Liver (tissue), 9 donors: ENCODE measurements around the gene LMF1. TPM values are rescaled to one million over a fixed set of nuclear protein-coding genes. Genes with fewer than 3 reads are reported as not detected.

Experiments used
- DNase-seq: peaks from one replicate; pipeline ENCODE4 v3.0.0-alpha.2; 2017; ENCODE audit warnings: low spot score
- H3K27ac ChIP-seq, 2 donors: one replicate each; pipeline ENCODE4 v1.7.0; 2013; ENCODE audit warnings: inconsistent platforms in 2 of 2, low read length in 2 of 2, control low read depth in 1 of 2, low read depth in 1 of 2, mild to moderate bottlenecking in 1 of 2
- H3K27me3 ChIP-seq, 4 donors: one replicate each; pipeline versions ENCODE4 v1.6.1 to v1.7.0; 2013; ENCODE audit warnings: low read length in 3 of 4, inconsistent platforms in 1 of 4, mild to moderate bottlenecking in 1 of 4, moderate library complexity in 1 of 4; ENCODE audit not compliant: control insufficient read depth in 4 of 4, insufficient read depth in 4 of 4
- H3K36me3 ChIP-seq, 4 donors: one replicate each; pipeline versions ENCODE4 v1.6.1 to v1.7.0; 2013; ENCODE audit warnings: low read length in 3 of 4, mild to moderate bottlenecking in 3 of 4, low read depth in 1 of 4, moderate library complexity in 1 of 4; ENCODE audit not compliant: control insufficient read depth in 4 of 4, insufficient read depth in 3 of 4
- H3K4me1 ChIP-seq, 4 donors: one replicate each; pipeline versions ENCODE4 v1.6.1 to v1.7.0; 2013; ENCODE audit warnings: low read length in 3 of 4, mild to moderate bottlenecking in 3 of 4, moderate library complexity in 1 of 4; ENCODE audit not compliant: control insufficient read depth in 4 of 4, insufficient read depth in 4 of 4
- H3K4me3 ChIP-seq, 3 donors: one replicate each; pipeline versions ENCODE4 v1.6.1 to v1.7.0; 2013; ENCODE audit warnings: low read length in 3 of 3, control low read depth in 1 of 3, low read depth in 1 of 3, mild to moderate bottlenecking in 1 of 3
- H3K9ac ChIP-seq, 2 donors: one replicate each; pipeline ENCODE4 v1.7.0; 2013; ENCODE audit warnings: low read length in 2 of 2, mild to moderate bottlenecking in 2 of 2, moderate library complexity in 2 of 2, control low read depth in 1 of 2, low read depth in 1 of 2
- H3K9me3 ChIP-seq, 4 donors: one replicate each; pipeline versions ENCODE4 v1.6.1 to v1.7.0; 2013; ENCODE audit warnings: low read length in 3 of 4; ENCODE audit not compliant: control insufficient read depth in 4 of 4
- EGR1 ChIP-seq, 2 donors: IDR thresholded peaks; 2 replicates each; pipeline ENCODE4 v1.6.1; 2016 to 2018; ENCODE audit warnings: antibody characterized with exemption in 2 of 2, low read depth in 2 of 2
- FOXA2 ChIP-seq: IDR thresholded peaks from 2 replicates; pipeline ENCODE4 v1.6.1; 2016; ENCODE audit warnings: antibody characterized with exemption
- GABPA ChIP-seq, 2 donors: IDR thresholded peaks in 1 of 2; conservative IDR thresholded peaks in 1 of 2; 2 replicates each; pipeline ENCODE4 v1.6.1; 2016; ENCODE audit warnings: antibody characterized with exemption in 2 of 2, mild to moderate bottlenecking in 1 of 2, moderate library complexity in 1 of 2
- HNF4G ChIP-seq: IDR thresholded peaks from 2 replicates; pipeline ENCODE4 v1.6.1; 2016; ENCODE audit warnings: antibody characterized with exemption
- JUND ChIP-seq, 2 donors: IDR thresholded peaks; 2 replicates each; pipeline ENCODE4 v1.6.1; 2016; ENCODE audit warnings: antibody characterized with exemption in 2 of 2
- RAD21 ChIP-seq, 2 donors: IDR thresholded peaks; 2 replicates each; pipeline ENCODE4 v1.6.1; 2016; ENCODE audit warnings: antibody characterized with exemption in 2 of 2, mild to moderate bottlenecking in 2 of 2
- RXRA ChIP-seq, 2 donors: IDR thresholded peaks; 2 replicates each; pipeline ENCODE4 v1.6.1; 2017 to 2018; ENCODE audit warnings: antibody characterized with exemption in 2 of 2, mild to moderate bottlenecking in 1 of 2
- SP1 ChIP-seq: IDR thresholded peaks from 2 replicates; pipeline ENCODE4 v1.6.1; 2018; ENCODE audit warnings: antibody characterized with exemption, mild to moderate bottlenecking
- TAF1 ChIP-seq: conservative IDR thresholded peaks from 2 replicates; pipeline ENCODE4 v1.6.1; 2016; ENCODE audit warnings: antibody characterized with exemption, mild to moderate bottlenecking
- YY1 ChIP-seq: IDR thresholded peaks from 2 replicates; pipeline ENCODE4 v1.6.1; 2016; ENCODE audit warnings: antibody characterized with exemption, mild to moderate bottlenecking
- WGBS: extraction: QIAGEN DNeasy Blood & Tissue Kit; methylation state at CpG from one replicate; pipeline ENCODE4 v1.1.7; 2013; 5-methylcytosine and 5-hydroxymethylcytosine counted together
- polyA plus RNA-seq, 2 donors: library from polyadenylated mRNA; stranded (reverse) in 1 of 2; unstranded in 1 of 2; fragments of 200-250 nt in 1 of 2; fragments of >200 nt in 1 of 2; fragmentation: Nextera tagmentation in 1 of 2; extraction: Ambion mirVana in 1 of 2; gene quantifications; one replicate each; pipeline versions ENCODE4 v1.2.1 to v1.2.3, GENCODE V29; 2013 to 2015
- total RNA-seq, 2 donors: library from RNA; depleted of rRNA; stranded (reverse); fragments of >200 nt; gene quantifications; one replicate each; pipeline ENCODE4 v1.2.3, GENCODE V29; 2014
- TF ChIP-seq, protein P1 (sequence below): IDR thresholded peaks from 2 replicates; pipeline ENCODE4 v1.6.1; 2016; ENCODE audit warnings: antibody characterized with exemption
- TF ChIP-seq, protein P2 (sequence below): IDR thresholded peaks from 2 replicates; pipeline ENCODE4 v1.6.1; 2016; ENCODE audit warnings: antibody characterized with exemption, mild to moderate bottlenecking
- TF ChIP-seq, protein P3 (sequence below): IDR thresholded peaks from 2 replicates; pipeline ENCODE4 v1.6.1; 2016; ENCODE audit warnings: antibody characterized with exemption
- TF ChIP-seq, protein P4 (sequence below): IDR thresholded peaks from 2 replicates; pipeline ENCODE4 v1.6.1; 2016; ENCODE audit warnings: antibody characterized with exemption
- donor health status: healthy.
- donor health status: healthy.
- donor health status: healthy.
- donor health status: healthy.
- donor health status: healthy.

The LMF1 gene
- total and polyA plus RNA-seq, 4 donors, result 8.8 to 24.3 (median 12.6) TPM

DNA sequence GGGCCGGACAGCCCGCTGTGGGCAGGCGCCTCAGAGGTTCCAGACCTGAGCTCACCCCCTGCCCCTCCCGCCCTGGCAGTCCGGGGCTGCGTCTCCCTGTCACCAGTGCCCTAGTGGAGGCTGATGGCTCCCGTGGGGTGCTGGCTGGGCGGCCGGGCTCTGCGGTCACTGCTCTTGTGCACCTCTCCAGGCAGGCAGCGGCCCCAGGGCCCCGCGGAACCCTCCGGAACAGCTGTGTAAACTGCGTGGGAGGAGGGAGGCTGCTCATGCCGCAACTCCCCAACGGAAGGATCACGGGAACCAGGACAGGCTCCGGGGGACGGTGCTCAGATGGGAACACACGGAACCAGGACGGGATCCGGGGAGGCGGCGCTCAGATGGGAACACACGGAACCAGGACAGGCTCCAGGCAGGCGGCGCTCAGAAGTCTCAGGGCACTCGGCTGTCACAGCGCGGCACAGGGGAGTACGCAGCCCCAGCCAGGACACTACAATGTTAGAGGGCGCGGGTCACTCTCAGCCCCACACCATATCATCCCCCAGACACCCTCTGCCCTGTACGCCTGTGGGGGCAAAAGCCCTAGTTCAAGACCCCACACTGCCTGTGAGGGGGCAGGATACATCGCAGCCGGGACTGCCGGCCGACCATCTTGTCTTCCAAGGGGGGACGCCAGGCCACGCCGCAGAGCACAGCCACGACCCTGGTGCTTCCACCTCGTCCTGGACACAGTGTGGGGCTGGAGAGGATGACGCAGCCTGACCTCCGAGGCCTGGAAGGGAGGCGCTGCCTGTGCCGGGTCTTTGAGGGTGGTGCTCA, 96.2 kb downstream of the LMF1 start:
- Histone ChIP-seq H3K27ac (no peak overlapping the region), H3K4me3 (no peak overlapping the region), H3K36me3 (peaks cover 0 to 4% (median 3%) of the 10 kb centered on the region in 4 donors), H3K27me3 (no peaks in the 10 kb centered on the region), H3K9me3 (no peaks in the 10 kb centered on the region), H3K9ac (no peak overlapping the region), H3K4me1 (no peaks in the 10 kb centered on the region)
- 92% methylated on average over 48 of the region's 48 CpGs for WGBS
- TF ChIP-seq TAF1, result no peak
- TF ChIP-seq, protein P1, sequence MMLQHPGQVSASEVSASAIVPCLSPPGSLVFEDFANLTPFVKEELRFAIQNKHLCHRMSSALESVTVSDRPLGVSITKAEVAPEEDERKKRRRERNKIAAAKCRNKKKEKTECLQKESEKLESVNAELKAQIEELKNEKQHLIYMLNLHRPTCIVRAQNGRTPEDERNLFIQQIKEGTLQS, result no peak
- no peak for TF ChIP-seq FOXA2
- TF ChIP-seq GABPA (IDR thresholded peaks at IDR 0.05 in 1 of 2, conservative IDR thresholded peaks at IDR 0.05 in 1 of 2), result no peak
- TF ChIP-seq, protein P2, sequence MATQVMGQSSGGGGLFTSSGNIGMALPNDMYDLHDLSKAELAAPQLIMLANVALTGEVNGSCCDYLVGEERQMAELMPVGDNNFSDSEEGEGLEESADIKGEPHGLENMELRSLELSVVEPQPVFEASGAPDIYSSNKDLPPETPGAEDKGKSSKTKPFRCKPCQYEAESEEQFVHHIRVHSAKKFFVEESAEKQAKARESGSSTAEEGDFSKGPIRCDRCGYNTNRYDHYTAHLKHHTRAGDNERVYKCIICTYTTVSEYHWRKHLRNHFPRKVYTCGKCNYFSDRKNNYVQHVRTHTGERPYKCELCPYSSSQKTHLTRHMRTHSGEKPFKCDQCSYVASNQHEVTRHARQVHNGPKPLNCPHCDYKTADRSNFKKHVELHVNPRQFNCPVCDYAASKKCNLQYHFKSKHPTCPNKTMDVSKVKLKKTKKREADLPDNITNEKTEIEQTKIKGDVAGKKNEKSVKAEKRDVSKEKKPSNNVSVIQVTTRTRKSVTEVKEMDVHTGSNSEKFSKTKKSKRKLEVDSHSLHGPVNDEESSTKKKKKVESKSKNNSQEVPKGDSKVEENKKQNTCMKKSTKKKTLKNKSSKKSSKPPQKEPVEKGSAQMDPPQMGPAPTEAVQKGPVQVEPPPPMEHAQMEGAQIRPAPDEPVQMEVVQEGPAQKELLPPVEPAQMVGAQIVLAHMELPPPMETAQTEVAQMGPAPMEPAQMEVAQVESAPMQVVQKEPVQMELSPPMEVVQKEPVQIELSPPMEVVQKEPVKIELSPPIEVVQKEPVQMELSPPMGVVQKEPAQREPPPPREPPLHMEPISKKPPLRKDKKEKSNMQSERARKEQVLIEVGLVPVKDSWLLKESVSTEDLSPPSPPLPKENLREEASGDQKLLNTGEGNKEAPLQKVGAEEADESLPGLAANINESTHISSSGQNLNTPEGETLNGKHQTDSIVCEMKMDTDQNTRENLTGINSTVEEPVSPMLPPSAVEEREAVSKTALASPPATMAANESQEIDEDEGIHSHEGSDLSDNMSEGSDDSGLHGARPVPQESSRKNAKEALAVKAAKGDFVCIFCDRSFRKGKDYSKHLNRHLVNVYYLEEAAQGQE, result no peak
- TF ChIP-seq EGR1 (IDR thresholded peaks at IDR 0.05; ENCODE audit: low read depth in 2 of 2), result no peak
- TF ChIP-seq, protein P3, sequence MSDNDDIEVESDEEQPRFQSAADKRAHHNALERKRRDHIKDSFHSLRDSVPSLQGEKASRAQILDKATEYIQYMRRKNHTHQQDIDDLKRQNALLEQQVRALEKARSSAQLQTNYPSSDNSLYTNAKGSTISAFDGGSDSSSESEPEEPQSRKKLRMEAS, result no peak
- TF ChIP-seq RAD21 (IDR thresholded peaks at IDR 0.05), result no peak
- TF ChIP-seq, protein P4, sequence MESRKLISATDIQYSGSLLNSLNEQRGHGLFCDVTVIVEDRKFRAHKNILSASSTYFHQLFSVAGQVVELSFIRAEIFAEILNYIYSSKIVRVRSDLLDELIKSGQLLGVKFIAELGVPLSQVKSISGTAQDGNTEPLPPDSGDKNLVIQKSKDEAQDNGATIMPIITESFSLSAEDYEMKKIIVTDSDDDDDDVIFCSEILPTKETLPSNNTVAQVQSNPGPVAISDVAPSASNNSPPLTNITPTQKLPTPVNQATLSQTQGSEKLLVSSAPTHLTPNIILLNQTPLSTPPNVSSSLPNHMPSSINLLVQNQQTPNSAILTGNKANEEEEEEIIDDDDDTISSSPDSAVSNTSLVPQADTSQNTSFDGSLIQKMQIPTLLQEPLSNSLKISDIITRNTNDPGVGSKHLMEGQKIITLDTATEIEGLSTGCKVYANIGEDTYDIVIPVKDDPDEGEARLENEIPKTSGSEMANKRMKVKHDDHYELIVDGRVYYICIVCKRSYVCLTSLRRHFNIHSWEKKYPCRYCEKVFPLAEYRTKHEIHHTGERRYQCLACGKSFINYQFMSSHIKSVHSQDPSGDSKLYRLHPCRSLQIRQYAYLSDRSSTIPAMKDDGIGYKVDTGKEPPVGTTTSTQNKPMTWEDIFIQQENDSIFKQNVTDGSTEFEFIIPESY, result no peak
- no peak for TF ChIP-seq YY1
- TF ChIP-seq JUND (IDR thresholded peaks at IDR 0.05), result no peak
- no peak for TF ChIP-seq RXRA (IDR thresholded peaks at IDR 0.05)
- TF ChIP-seq HNF4G, result no peak
- DNase-seq, result no peak

DNA sequence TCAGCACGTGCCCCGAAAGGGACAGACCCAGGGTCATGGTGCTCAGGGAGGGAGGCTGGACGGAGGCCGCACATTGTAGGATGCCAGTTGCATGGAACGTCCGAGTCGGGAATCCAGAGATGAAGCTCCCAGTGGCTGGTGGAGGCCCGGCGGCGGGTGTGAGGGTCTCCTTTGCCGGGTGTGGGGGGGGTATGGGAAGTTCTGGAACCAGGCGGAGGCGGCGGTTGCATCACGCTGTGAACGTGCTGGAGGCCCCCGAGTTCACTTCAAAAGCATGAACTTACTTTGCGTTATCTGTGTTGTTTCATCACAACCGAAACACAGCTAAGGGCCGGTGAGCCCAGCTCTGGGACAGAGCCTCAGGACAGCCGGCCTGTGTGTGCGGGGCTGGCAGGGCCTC, 96.9 kb downstream of the LMF1 start:
- no peak overlapping the region for H3K27ac ChIP-seq
- H3K27me3 ChIP-seq, result no peaks in the 10 kb centered on the region
- DNase-seq, result no peak
- H3K4me1 ChIP-seq, result no peaks in the 10 kb centered on the region
- H3K4me3 ChIP-seq, result no peak overlapping the region
- 93% methylated on average over 22 of the region's 22 CpGs for WGBS
- H3K36me3 ChIP-seq, result peaks cover 0 to 4% (median 3%) of the 10 kb centered on the region in 4 donors
- H3K9ac ChIP-seq, result no peak overlapping the region
- no peaks in the 10 kb centered on the region for H3K9me3 ChIP-seq
- TF ChIP-seq SP1, result no peak
- TF ChIP-seq, protein P3, result no peak
- TF ChIP-seq, protein P2, result no peak
- TF ChIP-seq FOXA2, result no peak
- TF ChIP-seq YY1, result no peak
- no peak for TF ChIP-seq RAD21 (IDR thresholded peaks at IDR 0.05)
- TF ChIP-seq RXRA (IDR thresholded peaks at IDR 0.05), result no peak
- TF ChIP-seq, protein P1, result no peak
- TF ChIP-seq, protein P4, result no peak
- TF ChIP-seq HNF4G, result no peak
- no peak for TF ChIP-seq EGR1 (IDR thresholded peaks at IDR 0.05; ENCODE audit: low read depth in 2 of 2)
